Activated naive CD8-positive, alpha-beta T cell (primary cell): ENCODE data around the gene CROCC2.

Source experiments
- H3K27ac Mint-ChIP-seq: one replicate; pipeline ENCODE4 v1.8.0; 2021; ENCODE audit warnings: mixed read lengths
- H3K27me3 Mint-ChIP-seq: one replicate; pipeline ENCODE4 v1.8.0; 2021; ENCODE audit warnings: mixed read lengths
- H3K36me3 Mint-ChIP-seq: one replicate; pipeline ENCODE4 v1.8.0; 2021; ENCODE audit warnings: mixed read lengths
- H3K4me1 Mint-ChIP-seq: one replicate; pipeline ENCODE4 v1.8.0; 2021; ENCODE audit warnings: low read depth, mixed read lengths
- H3K4me3 Mint-ChIP-seq: one replicate; pipeline ENCODE4 v1.8.0; 2021; ENCODE audit warnings: mild to moderate bottlenecking, mixed read lengths
- H3K9me3 Mint-ChIP-seq: one replicate; pipeline ENCODE4 v1.8.0; 2021; ENCODE audit warnings: low read depth, mixed read lengths

The CROCC2 gene

GRCh38 chr2:240947176-240947575 lies 41.0 kb downstream of the CROCC2 start:
- H3K4me3 Mint-ChIP-seq, result no peak overlapping the region
- H3K27me3 Mint-ChIP-seq, result no peaks in the 10 kb centered on the region

GRCh38 chr2:240947607-240948006 lies 41.5 kb downstream of the CROCC2 start:
- Mint-ChIP-seq H3K36me3 (no peaks in the 10 kb centered on the region), H3K4me1 (no peaks in the 10 kb centered on the region), H3K27me3 (no peaks in the 10 kb centered on the region), H3K27ac (no peak overlapping the region), H3K9me3 (no peaks in the 10 kb centered on the region), H3K4me3 (no peak overlapping the region)

More at GRCh38 chr2:240947176-240947575, 41.0 kb downstream of the CROCC2 start:
- no peak overlapping the region for H3K27ac Mint-ChIP-seq
- no peaks in the 10 kb centered on the region for H3K9me3 Mint-ChIP-seq
- no peaks in the 10 kb centered on the region for H3K36me3 Mint-ChIP-seq
- H3K4me1 Mint-ChIP-seq, result no peaks in the 10 kb centered on the region

GRCh38 chr2:240948086-240948485 lies 42.0 kb downstream of the CROCC2 start:
- Mint-ChIP-seq H3K27me3 (no peaks in the 10 kb centered on the region), H3K9me3 (no peaks in the 10 kb centered on the region), H3K27ac (no peak overlapping the region), H3K36me3 (no peaks in the 10 kb centered on the region), H3K4me3 (no peak overlapping the region), H3K4me1 (no peaks in the 10 kb centered on the region)

- H3K9me3 Mint-ChIP-seq, result no peaks in the 10 kb centered on the region
- no peak overlapping the region for H3K27ac Mint-ChIP-seq
- H3K4me3 Mint-ChIP-seq, result no peak overlapping the region
- H3K36me3 Mint-ChIP-seq, result no peaks in the 10 kb centered on the region
- no peaks in the 10 kb centered on the region for H3K27me3 Mint-ChIP-seq
- no peaks in the 10 kb centered on the region for H3K4me1 Mint-ChIP-seq
These were observed 43.0 kb downstream of the CROCC2 start for GRCh38 chr2:240948905-240949790.

DNA sequence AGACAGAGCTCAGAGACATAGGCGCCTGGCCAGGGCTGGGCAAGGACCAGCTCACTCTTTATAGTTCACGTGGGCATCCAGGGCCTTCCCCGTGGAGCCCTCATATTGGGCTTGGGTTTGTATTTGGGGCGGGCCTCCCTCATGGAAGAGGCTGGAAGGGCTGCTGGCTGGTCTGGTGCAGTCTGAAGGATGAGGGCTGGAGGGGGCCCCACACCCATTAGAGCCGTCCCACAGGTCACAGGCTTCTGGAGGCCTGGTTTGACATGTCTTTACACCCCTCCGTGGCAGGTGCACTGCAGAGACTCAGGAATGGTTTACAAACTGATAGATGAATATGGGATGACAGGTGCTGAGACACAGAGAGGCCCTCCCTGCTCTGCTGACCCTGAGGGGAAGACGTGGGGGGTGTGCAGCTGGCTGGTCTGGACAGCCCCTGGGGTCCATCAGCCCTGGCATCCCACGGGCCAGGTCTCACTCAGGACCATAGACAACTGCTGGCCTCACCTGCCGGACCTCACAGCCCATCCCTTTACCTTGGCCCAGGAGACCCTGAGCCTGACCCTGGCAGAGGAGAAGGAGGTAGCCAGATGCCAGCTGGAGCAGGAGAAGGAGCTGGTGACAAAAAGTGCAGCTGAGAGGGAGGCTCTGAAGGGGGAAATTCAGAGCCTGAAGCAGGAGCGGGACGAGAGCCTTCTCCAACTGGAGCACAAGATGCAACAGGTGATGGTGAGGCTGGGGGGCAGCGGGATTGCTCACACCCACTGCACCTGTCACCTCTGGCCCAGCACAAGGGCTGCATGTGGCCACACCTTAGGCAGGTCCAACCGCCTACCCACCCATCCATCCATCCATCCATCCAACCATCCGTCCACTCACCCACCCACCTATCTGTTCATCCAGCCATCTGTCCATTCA lies 43.9 kb downstream of the CROCC2 start:
- Mint-ChIP-seq H3K27ac (no peak overlapping the region), H3K36me3 (no peaks in the 10 kb centered on the region), H3K9me3 (no peaks in the 10 kb centered on the region), H3K4me3 (no peak overlapping the region), H3K4me1 (no peaks in the 10 kb centered on the region), H3K27me3 (no peaks in the 10 kb centered on the region)

- Mint-ChIP-seq H3K27ac (no peak overlapping the region), H3K9me3 (no peaks in the 10 kb centered on the region), H3K27me3 (no peaks in the 10 kb centered on the region), H3K4me3 (no peak overlapping the region), H3K36me3 (no peaks in the 10 kb centered on the region), H3K4me1 (no peaks in the 10 kb centered on the region)
These were observed 45.0 kb downstream of the CROCC2 start for GRCh38 chr2:240951045-240951594.

- H3K4me3 Mint-ChIP-seq, result no peak overlapping the region
- no peaks in the 10 kb centered on the region for H3K4me1 Mint-ChIP-seq
- no peaks in the 10 kb centered on the region for H3K27me3 Mint-ChIP-seq
These were observed 46.5 kb downstream of the CROCC2 start for GRCh38 chr2:240952496-240953246.

DNA sequence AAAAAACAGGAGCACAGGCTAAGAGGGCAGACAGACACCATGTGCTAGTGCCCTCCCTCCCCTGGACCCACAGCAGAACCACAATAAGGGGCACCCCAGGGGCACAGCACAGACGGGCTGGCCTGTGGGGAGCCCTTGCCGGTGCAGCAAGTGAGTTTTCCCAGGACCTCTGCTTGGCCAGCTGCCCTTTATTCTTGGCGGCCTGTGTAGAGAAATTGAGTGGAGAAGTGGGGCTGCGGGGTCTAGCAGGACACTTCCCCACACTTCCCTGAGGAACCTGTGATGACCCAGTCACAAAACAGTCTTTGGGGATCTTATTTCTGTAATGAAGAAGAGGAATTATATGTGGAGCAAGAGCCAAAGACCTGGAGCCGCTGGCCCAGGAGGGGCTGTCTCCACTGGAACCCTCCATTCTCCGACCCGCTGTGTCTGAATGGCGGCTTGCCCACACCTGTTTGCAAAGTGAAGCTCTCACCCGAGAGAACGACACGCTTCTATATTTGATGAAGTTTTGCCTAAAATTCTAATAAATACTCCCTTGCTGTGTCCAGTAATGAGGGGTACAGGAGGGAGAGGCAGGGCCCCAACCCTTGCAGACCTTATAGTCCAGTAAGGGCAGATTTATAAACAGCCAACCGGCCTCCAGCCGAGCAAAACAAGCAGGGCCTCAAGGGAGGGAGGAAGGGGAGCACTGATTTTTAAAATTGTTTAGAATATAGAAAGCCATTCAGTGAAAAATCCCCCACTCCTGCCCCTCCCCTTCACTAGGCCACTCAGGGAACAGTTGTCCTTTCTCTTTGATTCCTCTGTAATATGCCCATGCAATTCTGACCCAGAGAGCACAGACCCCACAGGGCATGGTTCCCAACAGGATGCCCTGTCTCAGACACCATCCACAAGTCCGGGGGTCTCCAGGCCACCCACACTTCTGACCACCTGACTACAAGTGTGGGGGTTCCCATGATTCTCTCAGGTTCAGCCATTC lies 47.6 kb downstream of the CROCC2 start:
- Mint-ChIP-seq H3K4me3 (no peak overlapping the region), H3K36me3 (no peaks in the 10 kb centered on the region), H3K4me1 (no peaks in the 10 kb centered on the region), H3K27me3 (no peaks in the 10 kb centered on the region), H3K9me3 (no peaks in the 10 kb centered on the region), H3K27ac (no peak overlapping the region)

More at GRCh38 chr2:240952496-240953246, 46.5 kb downstream of the CROCC2 start:
- H3K9me3 Mint-ChIP-seq, result no peaks in the 10 kb centered on the region
- no peak overlapping the region for H3K27ac Mint-ChIP-seq
- H3K36me3 Mint-ChIP-seq, result no peaks in the 10 kb centered on the region

GRCh38 chr2:240954436-240955305 lies 48.5 kb downstream of the CROCC2 start:
- Mint-ChIP-seq H3K4me1 (no peaks in the 10 kb centered on the region), H3K9me3 (no peaks in the 10 kb centered on the region), H3K36me3 (no peaks in the 10 kb centered on the region), H3K4me3 (no peak overlapping the region), H3K27me3 (no peaks in the 10 kb centered on the region), H3K27ac (no peak overlapping the region)

- H3K36me3 Mint-ChIP-seq, result no peaks in the 10 kb centered on the region
- no peaks in the 10 kb centered on the region for H3K4me1 Mint-ChIP-seq
- H3K27me3 Mint-ChIP-seq, result no peaks in the 10 kb centered on the region
- H3K9me3 Mint-ChIP-seq, result no peaks in the 10 kb centered on the region
- no peak overlapping the region for H3K4me3 Mint-ChIP-seq
- H3K27ac Mint-ChIP-seq, result no peak overlapping the region
These were observed 49.4 kb downstream of the CROCC2 start for GRCh38 chr2:240955306-240956170.

DNA sequence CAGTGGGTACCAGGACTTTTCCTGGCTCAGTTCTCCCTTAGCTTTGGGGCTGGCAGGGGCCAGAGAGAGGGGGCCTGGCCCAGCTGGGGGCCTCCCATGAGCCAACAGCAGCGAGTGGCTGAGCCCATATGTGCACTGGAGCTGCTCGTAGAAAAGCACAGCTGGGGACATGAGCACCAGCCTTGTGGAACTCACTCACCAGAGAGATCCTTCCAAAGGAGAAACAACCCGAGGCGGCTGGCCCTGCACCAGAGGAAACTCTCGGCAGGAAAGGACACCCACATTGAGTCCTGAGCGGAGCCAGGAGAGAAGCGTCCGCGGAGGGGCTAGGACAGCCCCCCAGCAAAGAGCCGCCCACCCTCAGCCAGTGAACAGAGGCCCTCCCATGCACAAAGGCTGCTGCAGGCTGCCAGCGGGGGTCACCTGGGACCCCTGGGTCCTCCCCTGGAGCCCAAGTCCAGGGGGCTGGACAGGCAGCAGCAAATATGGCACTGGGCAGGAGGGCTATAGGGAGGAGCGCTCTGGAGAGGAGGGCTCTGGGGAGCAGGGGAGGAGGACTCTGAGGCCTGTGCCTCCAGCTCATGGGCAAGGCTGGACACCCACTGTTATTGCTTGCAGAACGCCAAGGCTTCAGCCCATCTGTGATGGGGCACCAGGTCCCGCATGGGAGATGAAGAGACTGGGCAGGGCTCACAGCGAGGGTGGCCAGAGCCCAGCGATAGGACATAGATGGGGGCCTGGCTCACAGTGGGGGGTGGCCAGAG lies 50.2 kb downstream of the CROCC2 start:
- Mint-ChIP-seq H3K4me1 (no peaks in the 10 kb centered on the region), H3K36me3 (no peaks in the 10 kb centered on the region), H3K4me3 (no peak overlapping the region), H3K9me3 (no peaks in the 10 kb centered on the region), H3K27ac (no peak overlapping the region), H3K27me3 (no peaks in the 10 kb centered on the region)
